ENCODE results near the gene PLXNC1. TPM values are rescaled to one million over a fixed set of nuclear protein-coding genes. Genes with fewer than 3 reads are reported as not detected.

The PLXNC1 gene
- total and polyA plus RNA-seq, 4 donors, result 0.71 to 12.0 (median 3.3) TPM

- H3K9ac ChIP-seq (ENCODE audit: low read depth in 1 of 2, low read length in 2 of 2), result no peak overlapping the region
- H3K27me3 ChIP-seq (ENCODE audit: control insufficient read depth in 4 of 4, insufficient read depth in 4 of 4, low read length in 3 of 4), result no peaks in the 10 kb centered on the region
- 85% methylated on average over 3 of the region's 3 CpGs for WGBS
- TF ChIP-seq YY1 (IDR thresholded peaks at IDR 0.05) (no peak), HNF4G (IDR thresholded peaks at IDR 0.05) (no peak)
- H3K27ac ChIP-seq (ENCODE audit: low read depth in 1 of 2, low read length in 2 of 2), result no peak overlapping the region
- H3K4me1 ChIP-seq (ENCODE audit: control insufficient read depth in 4 of 4, insufficient read depth in 4 of 4, low read length in 3 of 4), result peaks cover 0 to 10% (median 8%) of the 10 kb centered on the region in 4 donors
- H3K9me3 ChIP-seq (ENCODE audit: control insufficient read depth in 4 of 4, low read length in 3 of 4), result no peaks in the 10 kb centered on the region
- no peaks in the 10 kb centered on the region for H3K36me3 ChIP-seq (ENCODE audit: control insufficient read depth in 4 of 4, insufficient read depth in 3 of 4, low read depth in 1 of 4, low read length in 3 of 4)
- no peak overlapping the region for H3K4me3 ChIP-seq (ENCODE audit: low read depth in 1 of 3, low read length in 3 of 3)
- DNase-seq (ENCODE audit: low spot score), result no peak
These were observed 8.8 kb downstream of the PLXNC1 start for GRCh38 chr12:94157181-94157580.

GRCh38 chr12:94157981-94158411 is 9.6 kb downstream of the PLXNC1 start:
- Histone ChIP-seq H3K9me3 (ENCODE audit: control insufficient read depth in 4 of 4, low read length in 3 of 4) (no peaks in the 10 kb centered on the region), H3K27ac (ENCODE audit: low read depth in 1 of 2, low read length in 2 of 2) (no peak overlapping the region), H3K27me3 (ENCODE audit: control insufficient read depth in 4 of 4, insufficient read depth in 4 of 4, low read length in 3 of 4) (no peaks in the 10 kb centered on the region), H3K4me3 (ENCODE audit: low read depth in 1 of 3, low read length in 3 of 3) (no peak overlapping the region), H3K36me3 (ENCODE audit: control insufficient read depth in 4 of 4, insufficient read depth in 3 of 4, low read depth in 1 of 4, low read length in 3 of 4) (no peaks in the 10 kb centered on the region), H3K4me1 (ENCODE audit: control insufficient read depth in 4 of 4, insufficient read depth in 4 of 4, low read length in 3 of 4) (peaks cover 0 to 3% (median under 1%) of the 10 kb centered on the region in 4 donors), H3K9ac (ENCODE audit: low read depth in 1 of 2, low read length in 2 of 2) (no peak overlapping the region)
- WGBS, result 76% methylated on average over 6 of the region's 6 CpGs
- DNase-seq (ENCODE audit: low spot score), result no peak
- TF ChIP-seq FOXA1 (IDR thresholded peaks at IDR 0.05), result no peak
- TF ChIP-seq RXRA (IDR thresholded peaks at IDR 0.05), result no peak
- no peak for TF ChIP-seq REST (IDR thresholded peaks at IDR 0.05)
- TF ChIP-seq TAF1 (conservative IDR thresholded peaks at IDR 0.05), result no peak
- TF ChIP-seq CTCF (IDR thresholded peaks at IDR 0.05; ENCODE audit: low read depth, low read length, missing input control), result no peak

DNA sequence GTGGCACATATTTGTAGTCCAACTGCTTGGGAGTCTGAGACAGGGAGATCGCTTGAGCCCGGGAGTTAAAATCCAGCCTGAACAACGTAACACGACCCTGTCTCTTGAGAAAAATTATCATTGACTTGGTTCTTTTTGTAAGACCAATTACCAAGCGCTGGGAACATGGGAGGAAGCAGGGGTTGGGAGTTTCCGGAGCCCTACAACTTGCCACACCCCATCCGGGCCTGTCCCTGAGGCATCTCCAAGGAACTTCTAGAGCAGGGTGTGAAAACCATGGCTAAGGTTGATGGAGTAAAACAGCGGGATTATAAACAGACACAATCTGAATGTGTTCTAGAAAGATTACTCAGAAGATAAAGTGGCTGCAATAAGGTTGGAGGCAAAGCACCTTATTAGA is 10.3 kb downstream of the PLXNC1 start:
- no peak overlapping the region for H3K4me3 ChIP-seq (ENCODE audit: low read depth in 1 of 3, low read length in 3 of 3)
- no peak overlapping the region for H3K9ac ChIP-seq (ENCODE audit: low read depth in 1 of 2, low read length in 2 of 2)
- no peak for TF ChIP-seq REST (IDR thresholded peaks at IDR 0.05)
- no peak for TF ChIP-seq HNF4G (IDR thresholded peaks at IDR 0.05)
- TF ChIP-seq, protein P1, sequence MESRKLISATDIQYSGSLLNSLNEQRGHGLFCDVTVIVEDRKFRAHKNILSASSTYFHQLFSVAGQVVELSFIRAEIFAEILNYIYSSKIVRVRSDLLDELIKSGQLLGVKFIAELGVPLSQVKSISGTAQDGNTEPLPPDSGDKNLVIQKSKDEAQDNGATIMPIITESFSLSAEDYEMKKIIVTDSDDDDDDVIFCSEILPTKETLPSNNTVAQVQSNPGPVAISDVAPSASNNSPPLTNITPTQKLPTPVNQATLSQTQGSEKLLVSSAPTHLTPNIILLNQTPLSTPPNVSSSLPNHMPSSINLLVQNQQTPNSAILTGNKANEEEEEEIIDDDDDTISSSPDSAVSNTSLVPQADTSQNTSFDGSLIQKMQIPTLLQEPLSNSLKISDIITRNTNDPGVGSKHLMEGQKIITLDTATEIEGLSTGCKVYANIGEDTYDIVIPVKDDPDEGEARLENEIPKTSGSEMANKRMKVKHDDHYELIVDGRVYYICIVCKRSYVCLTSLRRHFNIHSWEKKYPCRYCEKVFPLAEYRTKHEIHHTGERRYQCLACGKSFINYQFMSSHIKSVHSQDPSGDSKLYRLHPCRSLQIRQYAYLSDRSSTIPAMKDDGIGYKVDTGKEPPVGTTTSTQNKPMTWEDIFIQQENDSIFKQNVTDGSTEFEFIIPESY (IDR thresholded peaks at IDR 0.05), result no peak
- no peak for TF ChIP-seq FOXA1 (IDR thresholded peaks at IDR 0.05)
- no peak for TF ChIP-seq HNF4A (conservative IDR thresholded peaks at IDR 0.05)
- TF ChIP-seq JUND (IDR thresholded peaks at IDR 0.05), result no peak
- no peak for TF ChIP-seq FOXA2 (IDR thresholded peaks at IDR 0.05)
- no peak for TF ChIP-seq RAD21 (IDR thresholded peaks at IDR 0.05)
- TF ChIP-seq ATF3 (IDR thresholded peaks at IDR 0.05), result no peak
- no peak for TF ChIP-seq TAF1 (conservative IDR thresholded peaks at IDR 0.05)
- 95% methylated on average over 8 of the region's 8 CpGs for WGBS
- no peaks in the 10 kb centered on the region for H3K27me3 ChIP-seq (ENCODE audit: control insufficient read depth in 4 of 4, insufficient read depth in 4 of 4, low read length in 3 of 4)
- no peaks in the 10 kb centered on the region for H3K4me1 ChIP-seq (ENCODE audit: control insufficient read depth in 4 of 4, insufficient read depth in 4 of 4, low read length in 3 of 4)
- H3K36me3 ChIP-seq (ENCODE audit: control insufficient read depth in 4 of 4, insufficient read depth in 3 of 4, low read depth in 1 of 4, low read length in 3 of 4), result no peaks in the 10 kb centered on the region
- no peak for DNase-seq (ENCODE audit: low spot score)
- H3K27ac ChIP-seq (ENCODE audit: low read depth in 1 of 2, low read length in 2 of 2), result no peak overlapping the region
- no peaks in the 10 kb centered on the region for H3K9me3 ChIP-seq (ENCODE audit: control insufficient read depth in 4 of 4, low read length in 3 of 4)
